HepG2 (cell line): Measurements from ENCODE around the gene CCND1. TPM values are rescaled to one million over a fixed set of nuclear protein-coding genes. Genes with fewer than 3 reads are reported as not detected.

Experiments used
- CAMTA2 ChIP-seq: sonication (generic); formaldehyde crosslinking; IDR thresholded peaks from 2 replicates; pipeline ENCODE4 v1.4.0; 2020; ENCODE audit warnings: mild to moderate bottlenecking, missing genetic modification reagents, borderline replicate concordance
- CHD4 ChIP-seq: fragments of 200-600 bp; sonication (generic); IDR thresholded peaks from 2 replicates; pipeline ENCODE4 v1.7.0; 2017; ENCODE audit warnings: mild to moderate bottlenecking, low read length, borderline replicate concordance
- HMG20B ChIP-seq: conservative IDR thresholded peaks from 2 replicates; pipeline ENCODE4 v1.6.1; 2016; ENCODE audit warnings: missing genetic modification reagents, missing compliant biosample characterization
- MEIS1 ChIP-seq: sonication (generic); formaldehyde crosslinking; IDR thresholded peaks from 2 replicates; pipeline ENCODE4 v1.9.0; 2021; ENCODE audit warnings: mild to moderate bottlenecking, missing genetic modification reagents, moderate library complexity, borderline replicate concordance
- MIXL1 ChIP-seq: IDR thresholded peaks from 2 replicates; pipeline ENCODE4 v1.6.1; 2016
- SNAI1 ChIP-seq: sonication (generic); formaldehyde crosslinking; IDR thresholded peaks from 2 replicates; pipeline ENCODE4 v1.5.0; 2020; ENCODE audit warnings: mild to moderate bottlenecking, missing genetic modification reagents, borderline replicate concordance
- YEATS4 ChIP-seq: sonication (generic); formaldehyde crosslinking; IDR thresholded peaks from 2 replicates; pipeline ENCODE4 v1.4.0; 2020; ENCODE audit warnings: missing genetic modification reagents, borderline replicate concordance
- ZFP36 ChIP-seq: fragments of 150-350 bp; IDR thresholded peaks from 2 replicates; pipeline ENCODE4 v1.6.1; 2018; ENCODE audit warnings: borderline replicate concordance, low read length, low read depth; ENCODE audit not compliant: partially characterized antibody
- ZNF263 ChIP-seq: sonication (generic); formaldehyde crosslinking; IDR thresholded peaks from 2 replicates; pipeline ENCODE4 v1.4.0; 2020; ENCODE audit warnings: missing genetic modification reagents
- ZNF331 ChIP-seq: sonication (generic); formaldehyde crosslinking; IDR thresholded peaks from 2 replicates; pipeline ENCODE4 v1.4.0; 2020; ENCODE audit warnings: missing genetic modification reagents
- ZNF468 ChIP-seq: sonication (generic); formaldehyde crosslinking; IDR thresholded peaks from 2 replicates; pipeline ENCODE4 v1.8.0; 2022; ENCODE audit warnings: mild to moderate bottlenecking, moderate library complexity, missing genetic modification reagents
- polyA plus RNA-seq, 8 experiments: library from polyadenylated mRNA; depleted of rRNA in 3 of 8; stranded (reverse) in 7 of 8; unstranded in 1 of 8; fragments of >200 nt; fragmentation: Illumina TruSeq in 4 of 8; extraction: Trizol in 4 of 8; gene quantifications; 2 replicates each; pipeline versions ENCODE4 v1.2.1 to v1.2.3, GENCODE V29; 2011 to 2016; ENCODE audit warnings: low read depth in 4 of 8, missing spikeins in 1 of 8, mixed read lengths in 1 of 8; ENCODE audit not compliant: insufficient read depth in 1 of 8
- total RNA-seq, 5 experiments: library from RNA; depleted of rRNA; stranded (reverse); fragments of >200 nt; fragmentation: Illumina TruSeq; extraction: Trizol; gene quantifications; 2 replicates each; pipeline ENCODE4 v1.2.3, GENCODE V29; 2016; ENCODE audit warnings: low read depth in 1 of 5
- TF ChIP-seq, protein P1 (sequence below): sonication (generic); formaldehyde crosslinking; IDR thresholded peaks from one replicate; pipeline ENCODE4 v1.5.1; 2020; ENCODE audit warnings: mild to moderate bottlenecking, missing genetic modification reagents; ENCODE audit errors: not compliant biosample characterization
- TF ChIP-seq, protein P2 (sequence below): sonication (generic); formaldehyde crosslinking; IDR thresholded peaks from 2 replicates; pipeline ENCODE4 v1.8.1; 2023; ENCODE audit warnings: mild to moderate bottlenecking, moderate library complexity, missing genetic modification reagents
- TF ChIP-seq, protein P3 (sequence below): sonication (generic); formaldehyde crosslinking; IDR thresholded peaks from 2 replicates; pipeline ENCODE4 v1.4.0; 2020; ENCODE audit warnings: low read depth, mild to moderate bottlenecking, missing genetic modification reagents
- TF ChIP-seq, protein P4 (sequence below): sonication (generic); formaldehyde crosslinking; IDR thresholded peaks from 2 replicates; pipeline ENCODE4 v1.4.0; 2020; ENCODE audit warnings: missing genetic modification reagents

Gene CCND1
- total and polyA plus RNA-seq, 2 of the 13 experiments (the other 11 are each of a cell fraction or from before 2014, with no cell fraction given) = 107 to 136 TPM

DNA sequence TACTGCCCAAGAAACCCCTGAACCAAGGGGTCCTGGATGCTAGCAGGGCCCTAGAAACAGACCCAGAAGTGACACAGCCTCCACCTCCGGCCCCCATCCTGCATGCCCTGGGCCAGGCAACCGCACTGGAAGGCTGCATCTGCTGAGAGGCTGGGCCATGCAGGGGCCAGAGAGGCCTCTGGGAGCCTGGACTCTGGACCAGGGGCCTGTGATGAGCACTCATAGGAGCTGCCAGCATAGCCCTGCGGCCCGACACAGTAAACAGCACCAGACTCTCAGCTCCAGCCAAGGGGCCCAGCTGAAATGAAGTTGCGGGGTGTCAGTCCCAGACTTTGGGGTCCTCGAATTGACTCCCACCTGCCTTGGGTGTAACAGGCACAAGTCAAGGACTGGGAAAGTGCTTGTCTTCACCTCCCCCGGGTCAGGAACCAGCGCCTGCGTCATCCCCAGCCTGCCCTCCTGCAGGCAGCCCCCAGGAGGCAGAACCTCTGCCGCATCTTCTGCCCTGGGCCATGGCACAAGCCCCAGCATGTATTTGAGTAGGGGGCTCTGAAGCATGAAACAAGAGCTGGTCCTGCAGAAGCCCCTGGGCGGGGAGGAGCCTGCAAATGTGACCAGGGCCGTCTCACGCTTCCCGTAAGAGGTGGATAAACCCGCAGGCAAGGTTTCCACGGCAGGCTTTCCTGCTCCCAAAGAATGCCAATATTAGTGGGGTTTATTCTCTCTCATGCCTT, 25.2 kb upstream of the CCND1 start (continued):
- TF ChIP-seq, protein P1, sequence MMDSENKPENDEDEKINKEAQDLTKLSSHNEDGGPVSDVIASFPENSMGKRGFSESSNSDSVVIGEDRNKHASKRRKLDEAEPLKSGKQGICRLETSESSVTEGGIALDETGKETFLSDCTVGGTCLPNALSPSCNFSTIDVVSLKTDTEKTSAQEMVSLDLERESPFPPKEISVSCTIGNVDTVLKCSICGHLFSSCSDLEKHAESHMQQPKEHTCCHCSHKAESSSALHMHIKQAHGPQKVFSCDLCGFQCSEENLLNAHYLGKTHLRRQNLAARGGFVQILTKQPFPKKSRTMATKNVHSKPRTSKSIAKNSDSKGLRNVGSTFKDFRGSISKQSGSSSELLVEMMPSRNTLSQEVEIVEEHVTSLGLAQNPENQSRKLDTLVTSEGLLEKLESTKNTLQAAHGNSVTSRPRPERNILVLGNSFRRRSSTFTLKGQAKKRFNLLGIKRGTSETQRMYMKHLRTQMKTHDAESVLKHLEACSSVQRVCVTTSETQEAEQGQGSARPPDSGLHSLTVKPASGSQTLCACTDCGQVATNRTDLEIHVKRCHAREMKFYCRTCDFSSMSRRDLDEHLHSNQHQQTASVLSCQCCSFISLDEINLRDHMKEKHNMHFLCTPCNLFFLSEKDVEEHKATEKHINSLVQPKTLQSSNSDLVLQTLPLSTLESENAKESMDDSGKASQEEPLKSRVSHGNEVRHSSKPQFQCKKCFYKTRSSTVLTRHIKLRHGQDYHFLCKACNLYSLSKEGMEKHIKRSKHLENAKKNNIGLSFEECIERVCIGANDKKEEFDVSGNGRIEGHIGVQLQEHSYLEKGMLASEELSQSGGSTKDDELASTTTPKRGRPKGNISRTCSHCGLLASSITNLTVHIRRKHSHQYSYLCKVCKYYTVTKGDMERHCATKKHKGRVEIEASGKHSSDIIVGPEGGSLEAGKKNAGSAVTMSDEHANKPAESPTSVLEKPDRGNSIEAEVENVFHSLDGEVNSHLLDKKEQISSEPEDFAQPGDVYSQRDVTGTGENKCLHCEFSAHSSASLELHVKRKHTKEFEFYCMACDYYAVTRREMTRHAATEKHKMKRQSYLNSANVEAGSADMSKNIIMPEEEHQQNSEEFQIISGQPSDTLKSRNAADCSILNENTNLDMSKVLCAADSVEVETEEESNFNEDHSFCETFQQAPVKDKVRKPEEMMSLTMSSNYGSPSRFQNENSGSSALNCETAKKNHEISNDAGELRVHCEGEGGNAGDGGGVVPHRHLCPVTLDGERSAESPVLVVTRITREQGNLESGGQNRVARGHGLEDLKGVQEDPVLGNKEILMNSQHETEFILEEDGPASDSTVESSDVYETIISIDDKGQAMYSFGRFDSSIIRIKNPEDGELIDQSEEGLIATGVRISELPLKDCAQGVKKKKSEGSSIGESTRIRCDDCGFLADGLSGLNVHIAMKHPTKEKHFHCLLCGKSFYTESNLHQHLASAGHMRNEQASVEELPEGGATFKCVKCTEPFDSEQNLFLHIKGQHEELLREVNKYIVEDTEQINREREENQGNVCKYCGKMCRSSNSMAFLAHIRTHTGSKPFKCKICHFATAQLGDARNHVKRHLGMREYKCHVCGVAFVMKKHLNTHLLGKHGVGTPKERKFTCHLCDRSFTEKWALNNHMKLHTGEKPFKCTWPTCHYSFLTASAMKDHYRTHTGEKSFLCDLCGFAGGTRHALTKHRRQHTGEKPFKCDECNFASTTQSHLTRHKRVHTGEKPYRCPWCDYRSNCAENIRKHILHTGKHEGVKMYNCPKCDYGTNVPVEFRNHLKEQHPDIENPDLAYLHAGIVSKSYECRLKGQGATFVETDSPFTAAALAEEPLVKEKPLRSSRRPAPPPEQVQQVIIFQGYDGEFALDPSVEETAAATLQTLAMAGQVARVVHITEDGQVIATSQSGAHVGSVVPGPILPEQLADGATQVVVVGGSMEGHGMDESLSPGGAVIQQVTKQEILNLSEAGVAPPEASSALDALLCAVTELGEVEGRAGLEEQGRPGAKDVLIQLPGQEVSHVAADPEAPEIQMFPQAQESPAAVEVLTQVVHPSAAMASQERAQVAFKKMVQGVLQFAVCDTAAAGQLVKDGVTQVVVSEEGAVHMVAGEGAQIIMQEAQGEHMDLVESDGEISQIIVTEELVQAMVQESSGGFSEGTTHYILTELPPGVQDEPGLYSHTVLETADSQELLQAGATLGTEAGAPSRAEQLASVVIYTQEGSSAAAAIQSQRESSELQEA = no peak
- TF ChIP-seq, protein P2, sequence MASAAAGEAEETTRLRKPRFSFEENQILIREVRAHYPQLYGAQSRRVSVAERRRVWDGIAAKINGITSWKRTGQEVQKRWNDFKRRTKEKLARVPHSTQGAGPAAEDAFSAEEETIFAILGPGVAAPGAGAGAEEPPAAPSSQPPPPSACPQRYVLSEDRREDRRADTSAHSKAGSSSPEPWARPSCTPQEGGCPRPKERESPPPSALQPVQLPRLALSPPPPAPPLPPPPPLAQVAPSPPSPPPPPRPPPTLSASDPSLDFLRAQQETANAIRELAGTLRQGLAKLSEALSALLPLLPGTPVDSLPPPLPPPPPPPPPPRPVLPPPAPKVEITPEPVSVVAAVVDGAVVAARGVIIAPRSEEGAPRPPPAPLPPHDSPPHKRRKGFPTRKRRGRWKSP (CRISPR knock-in tag) = peak; percentile 34; the same call in 1 of the 2 replicates
- TF ChIP-seq CAMTA2 (CRISPR knock-in tag) = no peak
- TF ChIP-seq, protein P3, sequence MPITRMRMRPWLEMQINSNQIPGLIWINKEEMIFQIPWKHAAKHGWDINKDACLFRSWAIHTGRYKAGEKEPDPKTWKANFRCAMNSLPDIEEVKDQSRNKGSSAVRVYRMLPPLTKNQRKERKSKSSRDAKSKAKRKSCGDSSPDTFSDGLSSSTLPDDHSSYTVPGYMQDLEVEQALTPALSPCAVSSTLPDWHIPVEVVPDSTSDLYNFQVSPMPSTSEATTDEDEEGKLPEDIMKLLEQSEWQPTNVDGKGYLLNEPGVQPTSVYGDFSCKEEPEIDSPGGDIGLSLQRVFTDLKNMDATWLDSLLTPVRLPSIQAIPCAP = no peak
- TF ChIP-seq, protein P4, sequence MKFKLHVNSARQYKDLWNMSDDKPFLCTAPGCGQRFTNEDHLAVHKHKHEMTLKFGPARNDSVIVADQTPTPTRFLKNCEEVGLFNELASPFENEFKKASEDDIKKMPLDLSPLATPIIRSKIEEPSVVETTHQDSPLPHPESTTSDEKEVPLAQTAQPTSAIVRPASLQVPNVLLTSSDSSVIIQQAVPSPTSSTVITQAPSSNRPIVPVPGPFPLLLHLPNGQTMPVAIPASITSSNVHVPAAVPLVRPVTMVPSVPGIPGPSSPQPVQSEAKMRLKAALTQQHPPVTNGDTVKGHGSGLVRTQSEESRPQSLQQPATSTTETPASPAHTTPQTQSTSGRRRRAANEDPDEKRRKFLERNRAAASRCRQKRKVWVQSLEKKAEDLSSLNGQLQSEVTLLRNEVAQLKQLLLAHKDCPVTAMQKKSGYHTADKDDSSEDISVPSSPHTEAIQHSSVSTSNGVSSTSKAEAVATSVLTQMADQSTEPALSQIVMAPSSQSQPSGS (CRISPR knock-in tag) = peak; percentile 51
- no peak for TF ChIP-seq ZNF468 (CRISPR knock-in tag)
- peak; percentile 66 for TF ChIP-seq ZNF263
- TF ChIP-seq MIXL1 = peak; percentile 48; the same call in 1 of the 2 replicates
- TF ChIP-seq SNAI1 (CRISPR knock-in tag) = 0 out of 2 replicates have a peak, but pooled peaks have one; percentile 42
- TF ChIP-seq ZFP36 = no peak
- peak; percentile 83; the same call in 1 of the 2 replicates for TF ChIP-seq ZNF331
- TF ChIP-seq MEIS1 = peak; percentile 53; the same call in 1 of the 2 replicates
- TF ChIP-seq HMG20B (CRISPR knock-in tag) = no peak
- TF ChIP-seq CHD4 = no peak
- peak; percentile 55; the same call in 1 of the 2 replicates for TF ChIP-seq YEATS4 (CRISPR knock-in tag)
